Measurements from ENCODE around the gene RNASE8. TPM values are rescaled to one million over a fixed set of nuclear protein-coding genes. Genes with fewer than 3 reads are reported as not detected.

Gene RNASE8
- total RNA-seq, 2 experiments from 2014 or later: not detected

- ChIA-PET CTCF (interaction anchor here (1.0 to 3.1 kb wide), 4 partner anchors 9 to 69 kb away, joined by 3 to 19 read pairs (median 6); no protein-coding TSS in a partner anchor), POLR2A (no interaction called here)
Measured at GRCh38 chr14:21083565-21084325, 26.1 kb downstream of the RNASE8 start.

- CTCF ChIA-PET: interaction anchor here (1.0 to 3.1 kb wide), 4 partner anchors 8 to 70 kb away, joined by 3 to 19 read pairs (median 6); no protein-coding TSS in a partner anchor
- POLR2A ChIA-PET: no interaction called here
Measured at GRCh38 chr14:21084396-21084795, 26.8 kb downstream of the RNASE8 start.

GRCh38 chr14:21084998-21085853, 27.6 kb downstream of the RNASE8 start:
- CTCF ChIA-PET: interaction anchor here (1.3 to 2.8 kb wide), 2 partner anchors 17 to 70 kb away, joined by 3 to 7 read pairs; no protein-coding TSS in a partner anchor
- POLR2A ChIA-PET: no interaction called here

- CTCF ChIA-PET: interaction anchor here (1.0 to 3.9 kb wide), 4 partner anchors 16 to 72 kb away, joined by 6 to 27 read pairs (median 9); no protein-coding TSS in a partner anchor
- POLR2A ChIA-PET: interaction anchor here (0.7 kb wide), 1 partner anchor 16 kb away, joined by 4 read pairs; no protein-coding TSS in a partner anchor
Measured at GRCh38 chr14:21086908-21087293, 29.3 kb downstream of the RNASE8 start.

GRCh38 chr14:21087294-21088091, 29.9 kb downstream of the RNASE8 start:
- POLR2A ChIA-PET: interaction anchor here (0.7 kb wide), 1 partner anchor 16 kb away, joined by 4 read pairs; no protein-coding TSS in a partner anchor
- CTCF ChIA-PET: interaction anchor here (1.0 to 3.9 kb wide), 6 partner anchors 16 to 72 kb away, joined by 4 to 27 read pairs (median 9); no protein-coding TSS in a partner anchor

GRCh38 chr14:21088687-21089086, 31.1 kb downstream of the RNASE8 start:
- POLR2A ChIA-PET: no interaction called here
- CTCF ChIA-PET: interaction anchor here (1.0 to 3.9 kb wide), 6 partner anchors 9 to 73 kb away, joined by 4 to 27 read pairs (median 8); no protein-coding TSS in a partner anchor

GRCh38 chr14:21089271-21089670, 31.6 kb downstream of the RNASE8 start:
- CTCF ChIA-PET: interaction anchor here (0.6 to 3.9 kb wide), 9 partner anchors 8 to 469 kb away, joined by 3 to 27 read pairs (median 6); partner anchors contain the start of gene ARHGEF40

GRCh38 chr14:21089877-21090193, 32.2 kb downstream of the RNASE8 start:
- POLR2A ChIA-PET: interaction anchor here (0.7 kb wide), 1 partner anchor 66 kb away, joined by 3 read pairs; no protein-coding TSS in a partner anchor
- CTCF ChIA-PET: interaction anchor here (0.6 to 3.9 kb wide), 9 partner anchors 8 to 469 kb away, joined by 3 to 27 read pairs (median 6); partner anchors contain the start of gene ARHGEF40

More at GRCh38 chr14:21089271-21089670, 31.6 kb downstream of the RNASE8 start:
- POLR2A ChIA-PET: interaction anchor here (0.7 kb wide), 1 partner anchor 65 kb away, joined by 3 read pairs; no protein-coding TSS in a partner anchor

- POLR2A ChIA-PET: no interaction called here
- CTCF ChIA-PET: interaction anchor here (0.8 to 3.9 kb wide), 8 partner anchors 14 to 468 kb away, joined by 3 to 35 read pairs (median 8); partner anchors contain the start of gene ARHGEF40
Measured at GRCh38 chr14:21090194-21090939, 32.7 kb downstream of the RNASE8 start.

- ChIA-PET POLR2A (no interaction called here), CTCF (interaction anchor here (0.8 to 5.9 kb wide), 13 partner anchors 11 to 91 kb away, joined by 3 to 142 read pairs (median 14); partner anchors contain the start of genes ARHGEF40 and TMEM253)
Measured at GRCh38 chr14:21090940-21091663, 33.5 kb downstream of the RNASE8 start.

GRCh38 chr14:21091821-21092272, 34.2 kb downstream of the RNASE8 start:
- ChIA-PET POLR2A (no interaction called here), CTCF (interaction anchor here (0.9 to 5.9 kb wide), 27 partner anchors 9 to 120 kb away, joined by 3 to 142 read pairs (median 5); partner anchors contain the start of genes ARHGEF40 and TMEM253)

- POLR2A ChIA-PET: no interaction called here
- CTCF ChIA-PET: interaction anchor here (0.9 to 5.9 kb wide), 29 partner anchors 10 to 120 kb away, joined by 3 to 142 read pairs (median 5); partner anchors contain the start of genes ARHGEF40 and TMEM253
Measured at GRCh38 chr14:21092273-21093011, 34.8 kb downstream of the RNASE8 start.

- ChIA-PET CTCF (interaction anchor here (0.9 to 5.9 kb wide), 27 partner anchors 10 to 121 kb away, joined by 3 to 142 read pairs (median 5); partner anchors contain the start of genes ARHGEF40 and TMEM253), POLR2A (no interaction called here)
Measured at GRCh38 chr14:21093018-21093417, 35.4 kb downstream of the RNASE8 start.

GRCh38 chr14:21093769-21094681, 36.4 kb downstream of the RNASE8 start:
- POLR2A ChIA-PET: no interaction called here
- CTCF ChIA-PET: interaction anchor here (0.6 to 5.9 kb wide), 18 partner anchors 10 to 438 kb away, joined by 3 to 142 read pairs (median 10); partner anchors contain the start of genes ARHGEF40 and TMEM253

Measured in activated CD8-positive, alpha-beta memory T cell treated with anti-CD3 and anti-CD28 coated beads for 36 hours (primary cell).